SK-N-SH treated with all-trans-retinoic acid at 6 μM for 48 hours (cell line): ENCODE data around the gene ATPAF2.

Experiments
- ATAC-seq: fragments of 200-7000 bp; cut with Tn5 transposase; 3 replicates; pipeline ENCODE4 v1.9.1; 2020; ENCODE audit warnings: mild to moderate bottlenecking, moderate library complexity
- ARNTL ChIP-seq: fragments of 450-650 bp; formaldehyde crosslinking; IDR thresholded peaks from 2 replicates; pipeline ENCODE4 v1.5.0; 2020; ENCODE audit warnings: low read depth, mild to moderate bottlenecking, moderate library complexity, borderline replicate concordance
- BACH2 ChIP-seq: fragments of 250-450 bp; sonication (Bioruptor Pico); IDR thresholded peaks from 2 replicates; pipeline ENCODE4 v1.9.0; 2021; ENCODE audit warnings: mild to moderate bottlenecking, borderline replicate concordance
- CSDC2 ChIP-seq: fragments of 250-450 bp; sonication (Bioruptor Pico); IDR thresholded peaks from 2 replicates; pipeline ENCODE4 v1.5.0; 2020; ENCODE audit warnings: mild to moderate bottlenecking, moderate library complexity
- ESRRG ChIP-seq: fragments of 250-450 bp; sonication (Bioruptor Pico); IDR thresholded peaks from 2 replicates; pipeline ENCODE4 v1.6.1; 2021; ENCODE audit warnings: mild to moderate bottlenecking
- GLIS3 ChIP-seq: fragments of 250-450 bp; sonication (Bioruptor Pico); IDR thresholded peaks from 2 replicates; pipeline ENCODE4 v1.5.0; 2020; ENCODE audit warnings: mild to moderate bottlenecking, moderate library complexity
- ISL1 ChIP-seq: fragments of 250-450 bp; sonication (Bioruptor Pico); IDR thresholded peaks from 2 replicates; pipeline ENCODE4 v2.1.2; 2022; ENCODE audit warnings: mild to moderate bottlenecking, moderate library complexity
- OSR1 ChIP-seq: fragments of 250-450 bp; sonication (Bioruptor Pico); IDR thresholded peaks from 2 replicates; pipeline ENCODE4 v1.8.0; 2022; ENCODE audit warnings: moderate library complexity, mild to moderate bottlenecking, inconsistent platforms
- RARB ChIP-seq: fragments of 250-450 bp; sonication (Bioruptor Pico); IDR thresholded peaks from 2 replicates; pipeline ENCODE4 v1.8.0; 2021; ENCODE audit warnings: mild to moderate bottlenecking, moderate library complexity
- TCF4 ChIP-seq: fragments of 250-450 bp; sonication (Bioruptor Pico); IDR thresholded peaks from 2 replicates; pipeline ENCODE4 v1.8.0; 2021; ENCODE audit warnings: mild to moderate bottlenecking, moderate library complexity, borderline replicate concordance
- TOX ChIP-seq: fragments of 250-450 bp; sonication (Bioruptor Pico); IDR thresholded peaks from 2 replicates; pipeline ENCODE4 v1.8.0; 2021; ENCODE audit warnings: mild to moderate bottlenecking, moderate library complexity, borderline replicate concordance
- ZC3H10 ChIP-seq: fragments of 250-450 bp; sonication (Bioruptor Pico); IDR thresholded peaks from 2 replicates; pipeline ENCODE4 v1.5.1; 2021; ENCODE audit warnings: mild to moderate bottlenecking, moderate library complexity
- ZFP3 ChIP-seq: fragments of 250-450 bp; sonication (Bioruptor Pico); IDR thresholded peaks from 2 replicates; pipeline ENCODE4 v1.5.0; 2020; ENCODE audit warnings: mild to moderate bottlenecking, moderate library complexity
- ZFP30 ChIP-seq: fragments of 450-650 bp; formaldehyde crosslinking; IDR thresholded peaks from 2 replicates; pipeline ENCODE4 v1.5.0; 2022; ENCODE audit warnings: mild to moderate bottlenecking, moderate library complexity
- ZNF565 ChIP-seq: fragments of 450-650 bp; formaldehyde crosslinking; conservative IDR thresholded peaks from 2 replicates; pipeline ENCODE4 v1.5.0; 2020; ENCODE audit warnings: low read depth, mild to moderate bottlenecking, moderate library complexity
- ZNF70 ChIP-seq: fragments of 450-650 bp; formaldehyde crosslinking; IDR thresholded peaks from 2 replicates; pipeline ENCODE4 v1.5.0; 2020; ENCODE audit warnings: mild to moderate bottlenecking, moderate library complexity
- ZNF8 ChIP-seq: fragments of 450-650 bp; formaldehyde crosslinking; IDR thresholded peaks from 2 replicates; pipeline ENCODE4 v1.5.0; 2020; ENCODE audit warnings: mild to moderate bottlenecking, moderate library complexity
- TF ChIP-seq, protein P1 (sequence below): fragments of 250-450 bp; sonication (Bioruptor Pico); IDR thresholded peaks from 2 replicates; pipeline ENCODE4 v1.5.0; 2020; ENCODE audit warnings: mild to moderate bottlenecking, moderate library complexity
- TF ChIP-seq, protein P2 (sequence below): fragments of 250-450 bp; sonication (Bioruptor Pico); IDR thresholded peaks from 2 replicates; pipeline ENCODE4 v1.5.1; 2020; ENCODE audit warnings: low read depth, mild to moderate bottlenecking, moderate library complexity
- TF ChIP-seq, protein P3 (sequence below): fragments of 250-450 bp; sonication (Bioruptor Pico); IDR thresholded peaks from 2 replicates; pipeline ENCODE4 v1.8.0; 2020; ENCODE audit warnings: mild to moderate bottlenecking, moderate library complexity, borderline replicate concordance
- TF ChIP-seq, protein P4 (sequence below): fragments of 250-450 bp; sonication (Bioruptor Pico); IDR thresholded peaks from 2 replicates; pipeline ENCODE4 v1.5.1; 2021; ENCODE audit warnings: mild to moderate bottlenecking, moderate library complexity

The ATPAF2 gene

DNA sequence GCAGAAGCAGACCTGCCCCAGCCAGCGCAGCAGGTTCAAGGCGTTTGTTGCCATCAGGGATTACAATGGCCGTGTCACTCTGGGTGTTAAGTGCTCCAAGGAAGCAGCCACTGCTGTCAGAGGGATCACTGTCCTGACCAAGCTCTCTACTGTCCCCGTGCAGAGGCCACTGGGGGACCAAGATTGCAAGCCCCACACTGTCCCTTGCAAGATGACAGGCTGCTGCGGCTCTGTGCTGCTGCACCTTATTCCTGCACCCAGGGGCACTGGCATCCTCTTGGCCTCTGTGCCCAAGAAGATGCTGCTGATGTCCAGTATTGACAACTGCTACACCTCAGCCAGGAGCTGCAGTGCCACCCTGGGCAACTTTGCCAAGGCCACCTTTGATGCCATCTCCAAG lies 27.7 kb downstream of the ATPAF2 start:
- TF ChIP-seq ZNF565 (CRISPR knock-in tag) (no peak), ISL1 (no peak), CSDC2 (CRISPR knock-in tag) (no peak), ZNF70 (CRISPR knock-in tag) (no peak), BACH2 (CRISPR knock-in tag) (no peak)
- ATAC-seq, result no peak

DNA sequence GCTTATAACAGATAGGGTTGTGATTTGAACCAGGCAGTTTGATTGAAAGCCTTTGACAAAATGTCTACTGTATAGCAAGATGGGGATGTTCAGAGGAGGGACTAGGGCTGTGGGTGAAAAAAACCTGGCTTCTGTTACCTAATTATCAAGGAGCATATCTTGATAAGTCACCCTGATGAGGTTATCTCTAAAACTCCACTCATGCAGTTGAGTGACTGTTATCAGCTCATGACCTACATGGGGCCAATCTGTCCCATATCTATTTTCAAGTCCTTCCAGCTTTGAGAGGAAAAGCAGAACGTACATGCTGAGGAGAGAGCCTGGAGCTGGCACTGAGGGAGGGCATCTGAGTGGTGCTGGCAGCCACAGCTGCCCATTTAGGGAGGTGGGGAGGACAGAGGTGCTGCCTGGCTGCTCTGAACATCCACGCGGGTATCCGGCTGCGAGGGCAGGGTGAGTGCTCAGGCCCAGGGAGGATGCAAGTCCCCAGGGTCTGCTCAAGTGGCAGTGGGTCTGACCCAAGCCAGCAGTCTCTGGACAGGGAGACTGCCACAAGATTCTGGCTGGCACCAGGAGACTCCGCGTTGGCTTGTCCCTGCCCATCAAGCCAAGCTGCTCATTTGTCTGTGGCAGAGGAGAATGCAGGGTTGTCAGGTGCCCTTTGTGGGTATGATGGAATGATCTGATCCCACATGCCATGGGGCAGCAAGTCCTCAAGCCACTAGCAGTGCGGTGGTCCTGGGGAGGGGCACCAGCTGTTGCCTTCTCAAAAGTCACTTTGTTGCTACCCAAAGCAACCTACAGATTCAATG lies 29.2 kb downstream of the ATPAF2 start:
- ATAC-seq, result no peak
- TF ChIP-seq, protein P1, sequence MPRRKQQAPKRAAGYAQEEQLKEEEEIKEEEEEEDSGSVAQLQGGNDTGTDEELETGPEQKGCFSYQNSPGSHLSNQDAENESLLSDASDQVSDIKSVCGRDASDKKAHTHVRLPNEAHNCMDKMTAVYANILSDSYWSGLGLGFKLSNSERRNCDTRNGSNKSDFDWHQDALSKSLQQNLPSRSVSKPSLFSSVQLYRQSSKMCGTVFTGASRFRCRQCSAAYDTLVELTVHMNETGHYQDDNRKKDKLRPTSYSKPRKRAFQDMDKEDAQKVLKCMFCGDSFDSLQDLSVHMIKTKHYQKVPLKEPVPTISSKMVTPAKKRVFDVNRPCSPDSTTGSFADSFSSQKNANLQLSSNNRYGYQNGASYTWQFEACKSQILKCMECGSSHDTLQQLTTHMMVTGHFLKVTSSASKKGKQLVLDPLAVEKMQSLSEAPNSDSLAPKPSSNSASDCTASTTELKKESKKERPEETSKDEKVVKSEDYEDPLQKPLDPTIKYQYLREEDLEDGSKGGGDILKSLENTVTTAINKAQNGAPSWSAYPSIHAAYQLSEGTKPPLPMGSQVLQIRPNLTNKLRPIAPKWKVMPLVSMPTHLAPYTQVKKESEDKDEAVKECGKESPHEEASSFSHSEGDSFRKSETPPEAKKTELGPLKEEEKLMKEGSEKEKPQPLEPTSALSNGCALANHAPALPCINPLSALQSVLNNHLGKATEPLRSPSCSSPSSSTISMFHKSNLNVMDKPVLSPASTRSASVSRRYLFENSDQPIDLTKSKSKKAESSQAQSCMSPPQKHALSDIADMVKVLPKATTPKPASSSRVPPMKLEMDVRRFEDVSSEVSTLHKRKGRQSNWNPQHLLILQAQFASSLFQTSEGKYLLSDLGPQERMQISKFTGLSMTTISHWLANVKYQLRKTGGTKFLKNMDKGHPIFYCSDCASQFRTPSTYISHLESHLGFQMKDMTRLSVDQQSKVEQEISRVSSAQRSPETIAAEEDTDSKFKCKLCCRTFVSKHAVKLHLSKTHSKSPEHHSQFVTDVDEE, result no peak
- TF ChIP-seq, protein P2, sequence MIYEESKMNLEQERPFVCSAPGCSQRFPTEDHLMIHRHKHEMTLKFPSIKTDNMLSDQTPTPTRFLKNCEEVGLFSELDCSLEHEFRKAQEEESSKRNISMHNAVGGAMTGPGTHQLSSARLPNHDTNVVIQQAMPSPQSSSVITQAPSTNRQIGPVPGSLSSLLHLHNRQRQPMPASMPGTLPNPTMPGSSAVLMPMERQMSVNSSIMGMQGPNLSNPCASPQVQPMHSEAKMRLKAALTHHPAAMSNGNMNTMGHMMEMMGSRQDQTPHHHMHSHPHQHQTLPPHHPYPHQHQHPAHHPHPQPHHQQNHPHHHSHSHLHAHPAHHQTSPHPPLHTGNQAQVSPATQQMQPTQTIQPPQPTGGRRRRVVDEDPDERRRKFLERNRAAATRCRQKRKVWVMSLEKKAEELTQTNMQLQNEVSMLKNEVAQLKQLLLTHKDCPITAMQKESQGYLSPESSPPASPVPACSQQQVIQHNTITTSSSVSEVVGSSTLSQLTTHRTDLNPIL (CRISPR knock-in tag), result no peak

DNA sequence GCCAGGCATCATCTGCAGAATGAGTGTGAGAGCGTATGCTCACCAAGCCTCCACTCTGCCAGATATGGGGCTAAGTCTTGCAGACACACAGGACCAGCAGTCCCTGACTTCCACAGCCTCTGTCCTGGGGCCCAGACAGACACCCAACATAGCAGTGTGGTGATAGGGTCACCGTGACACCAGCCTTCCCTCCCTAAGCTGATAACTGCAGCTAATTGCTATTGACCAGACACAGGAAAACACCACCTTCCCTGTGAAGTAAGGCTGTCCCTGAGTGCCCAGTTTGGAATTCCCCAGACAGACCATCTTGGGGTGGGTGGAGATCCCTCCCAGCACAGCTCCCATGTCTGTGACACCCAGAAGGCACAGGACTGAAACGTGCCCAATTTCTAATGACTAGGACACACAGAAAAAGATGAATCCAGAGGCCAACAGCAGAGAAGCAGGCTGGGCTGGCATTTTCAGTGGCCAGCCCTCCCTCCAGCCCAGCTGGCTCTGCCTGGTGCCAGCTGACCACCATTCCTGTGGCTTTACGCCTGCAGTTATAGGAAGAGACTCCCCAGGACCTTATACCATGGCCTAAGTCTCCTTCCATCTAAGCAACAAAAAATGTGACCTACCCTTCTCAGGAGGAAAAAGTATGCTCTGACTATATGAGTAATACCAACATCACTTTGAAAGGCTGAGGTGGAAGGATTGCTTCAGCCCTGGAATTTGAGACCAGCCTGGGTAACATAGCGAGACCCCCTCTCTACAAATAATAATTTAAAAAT lies 30.3 kb downstream of the ATPAF2 start:
- peak; percentile 84 for ATAC-seq
- no peak for TF ChIP-seq ISL1
- TF ChIP-seq GLIS3 (CRISPR knock-in tag), result no peak
- no peak for TF ChIP-seq ESRRG (CRISPR knock-in tag)

DNA sequence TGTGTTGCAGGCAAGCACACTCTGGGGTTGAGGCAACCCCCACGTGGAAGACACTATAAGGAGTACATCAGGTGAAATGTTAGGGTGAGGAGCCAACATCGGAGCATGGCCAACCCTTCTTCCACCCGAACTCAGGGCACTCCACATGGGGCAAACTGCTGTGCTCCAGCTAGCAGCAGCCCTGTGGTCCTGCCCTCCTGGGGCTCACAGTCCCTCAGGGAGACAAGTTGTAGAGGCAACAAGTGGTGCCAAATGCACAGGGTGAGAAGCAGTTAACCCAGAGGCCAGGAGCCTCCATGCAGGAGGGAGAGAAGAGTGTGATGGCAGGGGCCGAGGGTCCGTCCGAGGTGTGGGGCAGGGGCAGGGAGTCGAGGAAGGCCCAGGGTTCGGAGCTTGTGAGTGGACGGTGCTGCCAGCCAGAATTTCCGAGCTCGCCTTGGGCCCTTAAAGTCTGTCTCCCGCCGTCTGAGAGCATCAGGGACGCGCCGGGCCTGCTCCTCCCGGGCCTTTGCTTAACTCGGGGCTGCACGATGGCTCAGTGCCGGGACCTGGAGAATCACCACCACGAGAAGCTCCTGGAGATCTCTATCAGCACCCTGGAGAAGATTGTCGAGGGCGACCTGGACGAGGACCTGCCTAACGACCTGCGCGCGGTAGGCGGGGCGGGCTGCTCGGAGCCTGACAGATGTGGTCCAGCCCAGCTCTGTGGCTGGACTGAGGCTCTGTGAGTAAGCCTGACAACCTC lies 32.3 kb downstream of the ATPAF2 start:
- no peak for ATAC-seq
- no peak for TF ChIP-seq CSDC2 (CRISPR knock-in tag)
- no peak for TF ChIP-seq ZFP3 (CRISPR knock-in tag)
- no peak for TF ChIP-seq ZFP30 (CRISPR knock-in tag)
- no peak for TF ChIP-seq TCF4 (CRISPR knock-in tag)
- TF ChIP-seq, protein P3, sequence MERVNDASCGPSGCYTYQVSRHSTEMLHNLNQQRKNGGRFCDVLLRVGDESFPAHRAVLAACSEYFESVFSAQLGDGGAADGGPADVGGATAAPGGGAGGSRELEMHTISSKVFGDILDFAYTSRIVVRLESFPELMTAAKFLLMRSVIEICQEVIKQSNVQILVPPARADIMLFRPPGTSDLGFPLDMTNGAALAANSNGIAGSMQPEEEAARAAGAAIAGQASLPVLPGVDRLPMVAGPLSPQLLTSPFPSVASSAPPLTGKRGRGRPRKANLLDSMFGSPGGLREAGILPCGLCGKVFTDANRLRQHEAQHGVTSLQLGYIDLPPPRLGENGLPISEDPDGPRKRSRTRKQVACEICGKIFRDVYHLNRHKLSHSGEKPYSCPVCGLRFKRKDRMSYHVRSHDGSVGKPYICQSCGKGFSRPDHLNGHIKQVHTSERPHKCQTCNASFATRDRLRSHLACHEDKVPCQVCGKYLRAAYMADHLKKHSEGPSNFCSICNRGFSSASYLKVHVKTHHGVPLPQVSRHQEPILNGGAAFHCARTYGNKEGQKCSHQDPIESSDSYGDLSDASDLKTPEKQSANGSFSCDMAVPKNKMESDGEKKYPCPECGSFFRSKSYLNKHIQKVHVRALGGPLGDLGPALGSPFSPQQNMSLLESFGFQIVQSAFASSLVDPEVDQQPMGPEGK (CRISPR knock-in tag), result no peak
- TF ChIP-seq BACH2 (CRISPR knock-in tag), result no peak
- TF ChIP-seq ZNF8 (CRISPR knock-in tag), result no peak
- TF ChIP-seq GLIS3 (CRISPR knock-in tag), result no peak
- no peak for TF ChIP-seq ARNTL (CRISPR knock-in tag)
- no peak for TF ChIP-seq ZNF565 (CRISPR knock-in tag)
- TF ChIP-seq OSR1 (CRISPR knock-in tag), result no peak
- no peak for TF ChIP-seq ZC3H10 (CRISPR knock-in tag)
- TF ChIP-seq, protein P4, sequence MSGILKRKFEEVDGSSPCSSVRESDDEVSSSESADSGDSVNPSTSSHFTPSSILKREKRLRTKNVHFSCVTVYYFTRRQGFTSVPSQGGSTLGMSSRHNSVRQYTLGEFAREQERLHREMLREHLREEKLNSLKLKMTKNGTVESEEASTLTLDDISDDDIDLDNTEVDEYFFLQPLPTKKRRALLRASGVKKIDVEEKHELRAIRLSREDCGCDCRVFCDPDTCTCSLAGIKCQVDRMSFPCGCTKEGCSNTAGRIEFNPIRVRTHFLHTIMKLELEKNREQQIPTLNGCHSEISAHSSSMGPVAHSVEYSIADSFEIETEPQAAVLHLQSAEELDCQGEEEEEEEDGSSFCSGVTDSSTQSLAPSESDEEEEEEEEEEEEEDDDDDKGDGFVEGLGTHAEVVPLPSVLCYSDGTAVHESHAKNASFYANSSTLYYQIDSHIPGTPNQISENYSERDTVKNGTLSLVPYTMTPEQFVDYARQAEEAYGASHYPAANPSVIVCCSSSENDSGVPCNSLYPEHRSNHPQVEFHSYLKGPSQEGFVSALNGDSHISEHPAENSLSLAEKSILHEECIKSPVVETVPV (CRISPR knock-in tag), result no peak
- no peak for TF ChIP-seq ZNF70 (CRISPR knock-in tag)
- TF ChIP-seq RARB, result no peak
- TF ChIP-seq, protein P1, result no peak
- TF ChIP-seq, protein P2 (CRISPR knock-in tag), result no peak
- TF ChIP-seq TOX (CRISPR knock-in tag), result no peak
